Heart right ventricle (tissue), 16 donors: ENCODE measurements around the gene SHC2. TPM values are rescaled to one million over a fixed set of nuclear protein-coding genes. Genes with fewer than 3 reads are reported as not detected.
A peak's percentile ranks its signal among the peaks of the same experiment; 100 is the strongest.

Experiments used
- ATAC-seq, 8 donors: fragments of 200-7000 bp; cut with Tn5 transposase; one replicate each; pipeline ENCODE4 v1.9.1; 2020; ENCODE audit warnings: mild to moderate bottlenecking in 8 of 8, moderate library complexity in 8 of 8, moderate number of reproducible peaks in 1 of 8
- DNase-seq, 2 donors: peaks; one replicate each; pipeline ENCODE4 v3.0.0-alpha.2; 2020
- H3K27ac ChIP-seq, 10 donors: fragments of 200-600 bp; sonication (generic) in 2 of 10; one replicate each; pipeline versions ENCODE4 v1.5.0 to v1.8.0; 2020 to 2022; ENCODE audit warnings: mild to moderate bottlenecking in 3 of 10
- H3K27me3 ChIP-seq, 7 donors: fragments of 200-600 bp; one replicate each; pipeline ENCODE4 v1.8.0; 2021 to 2022; ENCODE audit warnings: mild to moderate bottlenecking in 2 of 7
- H3K36me3 ChIP-seq, 9 donors: fragments of 200-600 bp; sonication (generic) in 1 of 9; one replicate each; pipeline versions ENCODE4 v1.5.0 to v1.8.0; 2020 to 2022; ENCODE audit warnings: mild to moderate bottlenecking in 2 of 9
- H3K4me1 ChIP-seq, 9 donors: fragments of 200-600 bp; sonication (generic) in 1 of 9; one replicate each; pipeline versions ENCODE4 v1.5.0 to v1.8.0; 2020 to 2022; ENCODE audit warnings: mild to moderate bottlenecking in 4 of 9
- H3K4me3 ChIP-seq, 10 donors: fragments of 200-600 bp; sonication (generic) in 2 of 10; one replicate each; pipeline versions ENCODE4 v1.5.0 to v1.8.0; 2020 to 2022; ENCODE audit warnings: mild to moderate bottlenecking in 7 of 10, moderate library complexity in 2 of 10
- H3K9me3 ChIP-seq, 11 donors: fragments of 200-600 bp in 10 of 11; sonication (generic) in 2 of 11; one replicate each; pipeline versions ENCODE4 v1.5.0 to v1.8.0; 2013 to 2022; ENCODE audit warnings: mild to moderate bottlenecking in 2 of 11, control low read depth in 1 of 11, moderate library complexity in 1 of 11
- CTCF ChIP-seq, 9 donors: fragments of 200-600 bp; sonication (generic) in 2 of 9; IDR thresholded peaks; one replicate each; pipeline versions ENCODE4 v1.5.0 to v1.8.0; 2021 to 2022; ENCODE audit warnings: antibody characterized with exemption in 9 of 9, mild to moderate bottlenecking in 5 of 9, moderate library complexity in 1 of 9
- WGBS, 2 donors: extraction: QIAGEN DNeasy Blood & Tissue Kit; methylation state at CpG; one replicate each; pipeline ENCODE4 v1.1.7; 2013; ENCODE audit warnings: inconsistent platforms in 1 of 2; 5-methylcytosine and 5-hydroxymethylcytosine counted together
- intact Hi-C, 10 donors: fragments of 100-400 bp; cut with DNase I; formaldehyde crosslinking; loops; one replicate each; pipeline versions ENCODE4 v1.11.1 to v1.14.2; 2022
- polyA plus RNA-seq, 2 donors: library from polyadenylated mRNA; stranded (reverse); fragments of 200-250 nt; gene quantifications; one replicate each; pipeline ENCODE4 v1.2.3, GENCODE V29; 2013
- total RNA-seq, 10 donors: library from RNA; stranded (reverse); fragmentation: NEBNext Ultra II Directional in 3 of 10; extraction: Animal tissue kit (Norgen Biotek cat#: 25700) in 3 of 10; gene quantifications; one replicate each; pipeline versions ENCODE4 v1.2.1 to v1.2.4, GENCODE V29; 2021 to 2023
- donor health status: Arrhythmogenic right ventricular cardiomyopathy.
- donor health status: ischemic (EF 13 %, LVEDD 7.1; RV severe dilation, severe dysfunction).
- donor health status: healthy with polysubstance abuse.
- donor health status: DM: no; HTN: yes; CAD: no.
- donor health status: DM: no; HTN: no; CAD: no.
- donor health status: ischemic (EF 25% LVEDD 6.9; RV normal size, moderate dysfunction).
- donor health status: ischemic (EF 25% LVEDD 5.7; RV mildly dilated, moderate dysfunction).
- donor health status: healthy.
- donor health status: DM: yes; HTN: yes; CAD: no.
- donor health status: Ischemic cardiomyopathy.
- donor health status: ischemic (EF 35%, LVEDD 5.7; RV mildly dilated, moderate dysfunction).
- donor health status: nonischemic (EF 11% LVEDD 7.7; RV severe dilation, severe dysfunction).
- donor health status: DM: yes; HTN: yes; CAD: no.
- donor health status: PGD.
- donor health status: ischemic (EF 29% LVEDD 5.4; RV normal size, mild dysfunction).
- donor health status: nonischemic (EF 23%, LVEDD 6.1; RV moderate dilation, normal function).

The SHC2 gene
- total and polyA plus RNA-seq, 12 donors = 7.7 to 33.5 (median 12.4) TPM

DNA sequence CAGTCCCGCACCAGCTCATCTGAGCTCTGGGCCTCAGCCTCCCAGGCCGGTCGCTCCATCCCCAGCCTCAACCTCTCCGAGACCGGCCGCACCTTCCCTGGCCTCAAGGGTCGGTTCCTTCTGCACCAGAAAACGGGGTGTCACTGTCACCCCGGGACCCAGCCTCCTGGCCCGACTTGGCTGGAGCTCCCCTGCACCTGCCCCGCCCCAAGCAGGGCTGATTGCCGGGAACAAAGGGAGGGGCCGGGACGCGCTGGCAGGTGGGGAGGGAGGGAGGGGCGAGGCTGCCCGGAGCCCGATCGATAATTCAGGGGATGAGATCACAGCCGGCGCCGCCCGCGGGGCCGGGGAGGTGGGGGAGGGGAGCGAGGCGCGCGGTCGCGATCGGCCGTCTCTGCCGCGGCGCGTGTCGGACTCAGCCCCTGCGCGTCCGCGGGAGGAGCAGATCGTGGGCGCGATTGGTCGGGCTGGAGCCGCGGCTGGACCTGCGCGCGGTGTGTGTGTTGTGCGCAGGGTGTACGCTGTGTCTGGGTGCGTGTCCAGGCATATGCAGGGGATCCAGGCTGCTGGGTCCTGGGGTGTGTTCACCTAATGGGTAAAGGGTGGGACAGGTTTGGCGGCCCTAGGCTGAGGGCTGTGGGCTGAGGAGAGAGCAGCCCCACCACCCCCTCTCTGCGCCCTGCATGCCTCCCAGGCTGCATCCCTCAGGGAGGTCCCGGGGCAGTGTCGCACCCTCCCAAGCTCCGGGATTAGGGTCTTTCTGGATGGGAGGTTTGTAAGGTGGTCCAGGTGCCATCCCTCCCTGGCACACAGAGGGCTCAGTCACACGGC, 1.1 kb upstream of the SHC2 start:
- DNase-seq = peak in 1 of 2 donors; percentile 40
- peak overlapping the region; percentile 3 to 95 (median 52) for H3K4me3 ChIP-seq
- WGBS, 2 donors = 7 to 8% methylated on average over 46 to 60 of the region's 60 CpGs
- peaks cover 0 to 3% (median 0%) of the 10 kb centered on the region in 9 donors for H3K36me3 ChIP-seq
- H3K27ac ChIP-seq = peak overlapping the region in 7 of 10 donors; percentile 7 to 53 (median 39)
- peaks cover 0 to 19% (median 17%) of the 10 kb centered on the region in 9 donors for H3K4me1 ChIP-seq
- no peaks in the 10 kb centered on the region for H3K9me3 ChIP-seq
- intact Hi-C loops = no loop called here
- no peak for TF ChIP-seq CTCF (IDR thresholded peaks at IDR 0.05)
- H3K27me3 ChIP-seq = peaks cover 0 to 30% (median 0%) of the 10 kb centered on the region in 7 donors
- ATAC-seq = peak; percentile 7 to 51 (median 35)

DNA sequence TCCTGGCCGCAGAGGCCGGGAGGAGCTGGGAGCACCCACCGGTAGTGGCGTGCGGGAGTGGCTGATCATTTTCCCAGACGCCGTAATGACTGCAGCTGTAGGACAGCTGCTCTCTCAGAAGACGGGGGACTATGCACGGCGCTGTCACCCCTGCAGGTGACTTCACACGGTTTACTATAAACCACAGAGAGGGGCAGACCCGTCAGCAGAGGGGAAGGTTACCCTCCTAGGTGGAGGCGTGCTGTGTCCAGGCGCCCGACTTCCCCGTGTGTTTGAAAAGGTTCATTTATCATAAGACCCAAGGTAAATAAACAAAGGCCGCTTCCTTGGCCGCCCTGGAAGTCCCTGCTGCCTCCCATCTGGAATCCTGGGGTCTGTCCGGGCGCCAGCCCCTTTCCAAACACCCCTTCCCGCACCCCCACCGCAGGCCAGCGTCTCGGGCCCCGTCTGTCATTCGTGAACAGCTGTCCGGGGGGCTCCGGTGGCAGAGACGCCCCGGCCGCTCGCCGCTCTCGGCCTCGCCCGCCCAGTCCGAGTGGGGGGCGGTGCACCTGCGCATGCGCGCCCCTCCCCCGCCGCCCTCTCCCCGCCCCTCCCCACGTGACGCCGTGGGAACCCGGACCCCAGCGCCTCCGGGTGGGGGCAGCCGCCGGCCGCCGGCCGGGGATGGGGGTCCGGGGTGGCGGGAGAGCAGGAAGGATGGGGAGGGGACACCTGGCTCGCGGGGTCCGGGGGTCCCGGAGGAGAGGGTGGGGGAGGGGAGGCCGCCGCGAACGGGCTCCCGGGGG, 915 bp downstream of the SHC2 start:
- Histone ChIP-seq H3K9me3 (no peaks in the 10 kb centered on the region), H3K27me3 (peaks cover 0 to 30% (median 0%) of the 10 kb centered on the region in 7 donors), H3K27ac (peak overlapping the region; percentile 71 to 94 (median 88)), H3K36me3 (peaks cover 0 to 8% (median 0%) of the 10 kb centered on the region in 9 donors), H3K4me3 (peak overlapping the region; percentile 65 to 96 (median 84)), H3K4me1 (peaks cover 0 to 19% (median 17%) of the 10 kb centered on the region in 9 donors)
- peak in 1 of 9 donors; percentile 12 for TF ChIP-seq CTCF (IDR thresholded peaks at IDR 0.05)
- ATAC-seq = peak; percentile 77 to 88 (median 84)
- 2% methylated on average over 40 to 66 of the region's 66 CpGs for WGBS, 2 donors
- intact Hi-C loops = no loop called here
- peak; percentile 70 to 82 for DNase-seq

GRCh38 chr19:458091-459042, 2.5 kb downstream of the SHC2 start:
- DNase-seq = no peak
- no peak for ATAC-seq
- H3K27me3 ChIP-seq = peaks cover 0 to 30% (median 0%) of the 10 kb centered on the region in 7 donors
- no peak overlapping the region for H3K27ac ChIP-seq
- no peak for TF ChIP-seq CTCF (IDR thresholded peaks at IDR 0.05)
- 98% methylated on average over 86 to 89 of the region's 89 CpGs for WGBS, 2 donors
- H3K4me1 ChIP-seq = peaks cover 0 to 19% (median 17%) of the 10 kb centered on the region in 9 donors
- H3K4me3 ChIP-seq = no peak overlapping the region
- peaks cover 0 to 8% (median 0%) of the 10 kb centered on the region in 9 donors for H3K36me3 ChIP-seq
- no peaks in the 10 kb centered on the region for H3K9me3 ChIP-seq
- intact Hi-C loops = no loop called here
